Peyer's patch (tissue), 4 donors: ENCODE results near the gene TOMT.

Experiments
- POLR2A ChIP-seq, 2 donors: fragments of 450-650 bp; IDR thresholded peaks; one replicate each; pipeline ENCODE4 v1.5.1; 2017; ENCODE audit warnings: antibody characterized with exemption in 2 of 2, mild to moderate bottlenecking in 2 of 2, moderate library complexity in 2 of 2
- TF ChIP-seq, protein P1 (sequence below), 6 experiments: fragments of 450-650 bp in 4 of 6; fragments of 200-600 bp in 2 of 6; sonication (generic) in 1 of 6; IDR thresholded peaks; one replicate each; pipeline ENCODE4 v1.5.1; 2017 to 2019; ENCODE audit warnings: antibody characterized with exemption in 6 of 6, mild to moderate bottlenecking in 3 of 6, moderate library complexity in 1 of 6

DNA sequence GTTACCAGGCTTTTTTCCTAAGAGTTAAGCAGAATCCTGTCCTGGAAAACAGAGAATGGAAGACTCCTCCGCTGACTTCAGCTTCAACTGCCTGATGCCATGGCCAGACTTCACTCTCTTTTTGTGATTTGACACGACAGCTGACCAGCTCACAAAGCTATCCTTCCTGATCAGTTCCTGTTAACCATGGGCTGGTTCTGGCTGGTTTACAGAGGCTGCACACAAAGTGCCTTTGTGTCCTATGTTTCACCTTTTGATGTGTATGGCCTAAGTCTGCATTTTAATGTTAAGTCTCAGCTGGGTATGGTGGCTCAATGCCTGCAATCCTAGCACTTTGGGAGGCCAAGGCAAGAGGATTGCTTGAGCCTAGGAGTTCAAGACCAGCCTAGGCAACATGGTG, 40.9 kb downstream of the TOMT start:
- TF ChIP-seq, protein P1, sequence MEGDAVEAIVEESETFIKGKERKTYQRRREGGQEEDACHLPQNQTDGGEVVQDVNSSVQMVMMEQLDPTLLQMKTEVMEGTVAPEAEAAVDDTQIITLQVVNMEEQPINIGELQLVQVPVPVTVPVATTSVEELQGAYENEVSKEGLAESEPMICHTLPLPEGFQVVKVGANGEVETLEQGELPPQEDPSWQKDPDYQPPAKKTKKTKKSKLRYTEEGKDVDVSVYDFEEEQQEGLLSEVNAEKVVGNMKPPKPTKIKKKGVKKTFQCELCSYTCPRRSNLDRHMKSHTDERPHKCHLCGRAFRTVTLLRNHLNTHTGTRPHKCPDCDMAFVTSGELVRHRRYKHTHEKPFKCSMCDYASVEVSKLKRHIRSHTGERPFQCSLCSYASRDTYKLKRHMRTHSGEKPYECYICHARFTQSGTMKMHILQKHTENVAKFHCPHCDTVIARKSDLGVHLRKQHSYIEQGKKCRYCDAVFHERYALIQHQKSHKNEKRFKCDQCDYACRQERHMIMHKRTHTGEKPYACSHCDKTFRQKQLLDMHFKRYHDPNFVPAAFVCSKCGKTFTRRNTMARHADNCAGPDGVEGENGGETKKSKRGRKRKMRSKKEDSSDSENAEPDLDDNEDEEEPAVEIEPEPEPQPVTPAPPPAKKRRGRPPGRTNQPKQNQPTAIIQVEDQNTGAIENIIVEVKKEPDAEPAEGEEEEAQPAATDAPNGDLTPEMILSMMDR (IDR thresholded peaks at IDR 0.05): no peak
- TF ChIP-seq POLR2A (IDR thresholded peaks at IDR 0.05): no peak
